H9 (cell line): ENCODE data around the gene COL4A1. TPM values are rescaled to one million over a fixed set of nuclear protein-coding genes. Genes with fewer than 3 reads are reported as not detected.
A peak's percentile ranks its signal among the peaks of the same experiment; 100 is the strongest.

Experiments
- DNase-seq: peaks from one replicate; pipeline ENCODE4 v3.0.0-alpha.2; 2017
- H2AFZ ChIP-seq: one replicate; pipeline ENCODE4 v1.6.1; 2013; ENCODE audit warnings: mild to moderate bottlenecking, low read length, control low read depth, moderate library complexity
- H2AK5ac ChIP-seq: 2 replicates; pipeline ENCODE4 v1.6.1; 2013; ENCODE audit warnings: low read length, control low read depth, mixed read lengths; ENCODE audit not compliant: insufficient read length
- H2BK120ac ChIP-seq: one replicate; pipeline ENCODE4 v1.6.1; 2013; ENCODE audit warnings: low read depth, mild to moderate bottlenecking, low read length, control low read depth, inconsistent platforms; ENCODE audit not compliant: poor library complexity, severe bottlenecking
- H2BK12ac ChIP-seq: 2 replicates; pipeline ENCODE4 v1.6.1; 2013; ENCODE audit warnings: low read length, control low read depth, mixed read lengths, low read depth; ENCODE audit not compliant: insufficient read length
- H2BK15ac ChIP-seq: 2 replicates; pipeline ENCODE4 v1.6.1; 2013; ENCODE audit warnings: low read depth, low read length, control low read depth
- H2BK20ac ChIP-seq: one replicate; pipeline ENCODE4 v1.6.1; 2013; ENCODE audit warnings: low read depth, mild to moderate bottlenecking, low read length, control low read depth, inconsistent platforms; ENCODE audit not compliant: poor library complexity, severe bottlenecking
- H2BK5ac ChIP-seq: 2 replicates; pipeline ENCODE4 v1.6.1; 2013; ENCODE audit warnings: low read length, control low read depth, mixed read lengths; ENCODE audit not compliant: insufficient read length
- H3K14ac ChIP-seq: 2 replicates; pipeline ENCODE4 v1.6.1; 2013; ENCODE audit warnings: low read length, control low read depth; ENCODE audit not compliant: insufficient read depth
- H3K18ac ChIP-seq: 2 replicates; pipeline ENCODE4 v1.6.1; 2013; ENCODE audit warnings: low read depth, mild to moderate bottlenecking, mixed read lengths, low read length, control low read depth; ENCODE audit not compliant: insufficient read length
- H3K23ac ChIP-seq: 2 replicates; pipeline ENCODE4 v1.6.1; 2013; ENCODE audit warnings: low read length, control low read depth, mixed read lengths, low read depth; ENCODE audit not compliant: insufficient read length
- H3K23me2 ChIP-seq: 2 replicates; pipeline ENCODE4 v1.6.1; 2013; ENCODE audit warnings: low read depth, mild to moderate bottlenecking, mixed read lengths, low read length, control low read depth; ENCODE audit not compliant: insufficient read length, poor library complexity, severe bottlenecking
- H3K27ac ChIP-seq: 2 replicates; pipeline ENCODE4 v1.5.1; 2013; ENCODE audit warnings: low read length, control low read depth, mixed read lengths, low read depth; ENCODE audit not compliant: insufficient read length
- H3K27me3 ChIP-seq: 2 replicates; pipeline ENCODE4 v1.6.1; 2013; ENCODE audit warnings: low read length, control low read depth, inconsistent platforms; ENCODE audit not compliant: insufficient read depth
- H3K4ac ChIP-seq: 2 replicates; pipeline ENCODE4 v1.6.1; 2013; ENCODE audit warnings: low read depth, mild to moderate bottlenecking, control low read depth, inconsistent platforms, low read length, moderate library complexity
- H3K4me1 ChIP-seq: 2 replicates; pipeline ENCODE4 v1.6.1; 2013; ENCODE audit warnings: low read length, control low read depth, inconsistent platforms; ENCODE audit not compliant: insufficient read depth
- H3K4me2 ChIP-seq: 2 replicates; pipeline ENCODE4 v1.6.1; 2013; ENCODE audit warnings: low read length, control low read depth, mixed read lengths; ENCODE audit not compliant: insufficient read length, insufficient read depth
- H3K56ac ChIP-seq: 2 replicates; pipeline ENCODE4 v1.6.1; 2013; ENCODE audit warnings: low read depth, mild to moderate bottlenecking, mixed read lengths, low read length, control low read depth; ENCODE audit not compliant: insufficient read length
- H3K79me1 ChIP-seq: 2 replicates; pipeline ENCODE4 v1.6.1; 2013; ENCODE audit warnings: low read depth, mild to moderate bottlenecking, moderate library complexity, low read length, control low read depth, inconsistent platforms; ENCODE audit not compliant: insufficient read depth, poor library complexity, severe bottlenecking
- H3K79me2 ChIP-seq: 2 replicates; pipeline ENCODE4 v1.6.1; 2013; ENCODE audit warnings: low read length, control low read depth, inconsistent platforms; ENCODE audit not compliant: insufficient read depth
- H3K9ac ChIP-seq: 2 replicates; pipeline ENCODE4 v1.6.1; 2013; ENCODE audit warnings: low read length, control low read depth, mixed read lengths; ENCODE audit not compliant: insufficient read length; ENCODE audit errors: extremely low read depth
- H3K9me3 ChIP-seq: one replicate; pipeline ENCODE4 v1.6.1; 2013; ENCODE audit warnings: low read depth, low read length, inconsistent platforms; ENCODE audit not compliant: control insufficient read depth
- H3T11ph ChIP-seq: one replicate; pipeline ENCODE4 v1.6.1; 2013; ENCODE audit warnings: mild to moderate bottlenecking, low read length, control low read depth, inconsistent platforms
- H4K20me1 ChIP-seq: one replicate; pipeline ENCODE4 v1.6.1; 2013; ENCODE audit not compliant: control insufficient read depth, insufficient read length, insufficient read depth
- H4K5ac ChIP-seq: 2 replicates; pipeline ENCODE4 v1.6.1; 2013; ENCODE audit warnings: low read depth, mild to moderate bottlenecking, mixed read lengths, low read length, control low read depth; ENCODE audit not compliant: insufficient read length
- H4K8ac ChIP-seq: replicated peaks from 2 replicates; pipeline ENCODE4 v1.6.1; 2013; ENCODE audit warnings: low read length, control low read depth, mixed read lengths, low read depth; ENCODE audit not compliant: insufficient read length
- H4K91ac ChIP-seq: 2 replicates; pipeline ENCODE4 v1.6.1; 2013; ENCODE audit warnings: low read depth, mild to moderate bottlenecking, moderate library complexity, mixed read lengths, low read length, control low read depth; ENCODE audit not compliant: insufficient read length
- H3K27ac Mint-ChIP-seq, 3 experiments: 2 replicates in 2 of 3; 3 replicates in 1 of 3; pipeline ENCODE4 v1.8.0; 2020 to 2021; ENCODE audit warnings: mixed read lengths in 3 of 3, mild to moderate bottlenecking in 1 of 3, moderate library complexity in 1 of 3
- H3K27me3 Mint-ChIP-seq: 2 replicates; pipeline ENCODE4 v1.8.0; 2021; ENCODE audit warnings: low read depth, mild to moderate bottlenecking, moderate library complexity, mixed read lengths
- H3K36me3 Mint-ChIP-seq, 3 experiments: 2 replicates in 2 of 3; 3 replicates in 1 of 3; pipeline ENCODE4 v1.8.0; 2020 to 2021; ENCODE audit warnings: low read depth in 3 of 3, mixed read lengths in 3 of 3; ENCODE audit not compliant: insufficient read depth in 1 of 3
- H3K4me1 Mint-ChIP-seq, 2 experiments: 2 replicates each; pipeline ENCODE4 v1.8.0; 2020; ENCODE audit warnings: mixed read lengths in 2 of 2
- H3K4me3 Mint-ChIP-seq, 2 experiments: 2 replicates in 1 of 2; 3 replicates in 1 of 2; pipeline ENCODE4 v1.8.0; 2020 to 2021; ENCODE audit warnings: mild to moderate bottlenecking in 2 of 2, mixed read lengths in 2 of 2, moderate library complexity in 1 of 2
- H3K9me3 Mint-ChIP-seq, 2 experiments: 2 replicates in 1 of 2; 3 replicates in 1 of 2; pipeline ENCODE4 v1.8.0; 2020; ENCODE audit warnings: mild to moderate bottlenecking in 2 of 2, mixed read lengths in 2 of 2, moderate library complexity in 1 of 2
- WGBS: extraction: QIAGEN DNeasy Blood & Tissue Kit; methylation state at CpG from one replicate; pipeline ENCODE4 v1.1.7; 2013; ENCODE audit warnings: missing lambda C conversion rate, low lambda C conversion rate, mixed read lengths; ENCODE audit not compliant: insufficient read length; ENCODE audit errors: extremely low coverage; 5-methylcytosine and 5-hydroxymethylcytosine counted together
- total RNA-seq: library from RNA; stranded (reverse); gene quantifications from 2 replicates; pipeline ENCODE4 v1.2.1, GENCODE V29; 2021
- TF ChIP-seq, protein P1 (sequence below): fragments of 200-600 bp; sonication (generic); conservative IDR thresholded peaks from 3 replicates; pipeline ENCODE4 v1.8.0; 2021; ENCODE audit warnings: antibody characterized with exemption, mild to moderate bottlenecking

The COL4A1 gene
- total RNA-seq, 1 experiment from 2014 or later: 73.1 TPM

GRCh38 chr13:110231348-110232047, 75.5 kb downstream of the COL4A1 start:
- Histone ChIP-seq H3K23me2 (no peaks in the 10 kb centered on the region), H3K27ac (no peak overlapping the region), H3K4me1 (no peaks in the 10 kb centered on the region; the same call in 1 of the 2 replicates), H3K4ac (no peak overlapping the region), H3K9ac (no peak overlapping the region), H2BK5ac (no peak overlapping the region), H3K79me2 (no peaks in the 10 kb centered on the region), H4K20me1 (no peaks in the 10 kb centered on the region), H3K18ac (no peak overlapping the region), H3K27me3 (no peaks in the 10 kb centered on the region), H3K9me3 (no peaks in the 10 kb centered on the region), H4K91ac (no peak overlapping the region), H2AK5ac (no peak overlapping the region), H3K14ac (no peak overlapping the region), H4K5ac (no peak overlapping the region), H3K79me1 (no peaks in the 10 kb centered on the region), H2BK20ac (no peak overlapping the region), H3K56ac (no peak overlapping the region), H4K8ac (no peak overlapping the region), H3K4me2 (no peak overlapping the region), H2AFZ (no peak overlapping the region), H2BK15ac (peak overlapping the region; percentile 57; the same call in 1 of the 2 replicates), H2BK120ac (no peak overlapping the region), H2BK12ac (no peak overlapping the region), H3K23ac (no peak overlapping the region), H3T11ph (no peak overlapping the region)
- H3K4me1 Mint-ChIP-seq: peaks cover 0 to 10% of the 10 kb centered on the region in 2 experiments; a peak in 2 of 4 replicates
- H3K9me3 Mint-ChIP-seq: no peaks in the 10 kb centered on the region
- H3K36me3 Mint-ChIP-seq: no peaks in the 10 kb centered on the region
- WGBS: no CpG with 5 or more reads among the region's 16 CpGs
- H3K27ac Mint-ChIP-seq: peak overlapping the region in 1 of 3 experiments; percentile 55; a peak in 2 of 7 replicates
- H3K4me3 Mint-ChIP-seq: no peak overlapping the region
- no peak for DNase-seq
- TF ChIP-seq, protein P1, sequence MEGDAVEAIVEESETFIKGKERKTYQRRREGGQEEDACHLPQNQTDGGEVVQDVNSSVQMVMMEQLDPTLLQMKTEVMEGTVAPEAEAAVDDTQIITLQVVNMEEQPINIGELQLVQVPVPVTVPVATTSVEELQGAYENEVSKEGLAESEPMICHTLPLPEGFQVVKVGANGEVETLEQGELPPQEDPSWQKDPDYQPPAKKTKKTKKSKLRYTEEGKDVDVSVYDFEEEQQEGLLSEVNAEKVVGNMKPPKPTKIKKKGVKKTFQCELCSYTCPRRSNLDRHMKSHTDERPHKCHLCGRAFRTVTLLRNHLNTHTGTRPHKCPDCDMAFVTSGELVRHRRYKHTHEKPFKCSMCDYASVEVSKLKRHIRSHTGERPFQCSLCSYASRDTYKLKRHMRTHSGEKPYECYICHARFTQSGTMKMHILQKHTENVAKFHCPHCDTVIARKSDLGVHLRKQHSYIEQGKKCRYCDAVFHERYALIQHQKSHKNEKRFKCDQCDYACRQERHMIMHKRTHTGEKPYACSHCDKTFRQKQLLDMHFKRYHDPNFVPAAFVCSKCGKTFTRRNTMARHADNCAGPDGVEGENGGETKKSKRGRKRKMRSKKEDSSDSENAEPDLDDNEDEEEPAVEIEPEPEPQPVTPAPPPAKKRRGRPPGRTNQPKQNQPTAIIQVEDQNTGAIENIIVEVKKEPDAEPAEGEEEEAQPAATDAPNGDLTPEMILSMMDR: no peak
- H3K27me3 Mint-ChIP-seq: no peaks in the 10 kb centered on the region
